Measurements from ENCODE around the gene NCKAP1.

Gene NCKAP1

GRCh38 chr2:182949052-182949451 lies 89.2 kb downstream of the NCKAP1 start:
- Histone ChIP-seq H3K27me3 (ENCODE audit: insufficient read depth, poor library complexity, severe bottlenecking) (no peaks in the 10 kb centered on the region), H3K36me3 (ENCODE audit: low read depth) (peaks cover 81% of the 10 kb centered on the region), H3K4me3 (ENCODE audit: severe bottlenecking) (no peak overlapping the region), H3K27ac (ENCODE audit: poor library complexity, severe bottlenecking) (no peak overlapping the region), H3K9me3 (ENCODE audit: severe bottlenecking) (no peaks in the 10 kb centered on the region), H3K4me1 (ENCODE audit: insufficient read depth, poor library complexity, severe bottlenecking) (peaks cover 9% of the 10 kb centered on the region)
- DNase-seq (ENCODE audit: low spot score): no peak
- no peak for ATAC-seq (ENCODE audit: low read depth)
- no peak for TF ChIP-seq CTCF (IDR thresholded peaks at IDR 0.05; ENCODE audit: poor library complexity, severe bottlenecking)

- ATAC-seq (ENCODE audit: low read depth) (no peak), DNase-seq (ENCODE audit: low spot score) (no peak)
- H3K36me3 ChIP-seq (ENCODE audit: low read depth): peaks cover 78% of the 10 kb centered on the region
- H3K9me3 ChIP-seq (ENCODE audit: severe bottlenecking): no peaks in the 10 kb centered on the region
- H3K27ac ChIP-seq (ENCODE audit: poor library complexity, severe bottlenecking): no peak overlapping the region
- H3K4me3 ChIP-seq (ENCODE audit: severe bottlenecking): no peak overlapping the region
- H3K4me1 ChIP-seq (ENCODE audit: insufficient read depth, poor library complexity, severe bottlenecking): peaks cover 4% of the 10 kb centered on the region
- no peaks in the 10 kb centered on the region for H3K27me3 ChIP-seq (ENCODE audit: insufficient read depth, poor library complexity, severe bottlenecking)
- no peak for TF ChIP-seq CTCF (IDR thresholded peaks at IDR 0.05; ENCODE audit: poor library complexity, severe bottlenecking)
These were observed 91.3 kb downstream of the NCKAP1 start for GRCh38 chr2:182946958-182947369.

- Histone ChIP-seq H3K4me1 (ENCODE audit: insufficient read depth, poor library complexity, severe bottlenecking) (no peaks in the 10 kb centered on the region), H3K9me3 (ENCODE audit: severe bottlenecking) (no peaks in the 10 kb centered on the region), H3K36me3 (ENCODE audit: low read depth) (peaks cover 77% of the 10 kb centered on the region), H3K27me3 (ENCODE audit: insufficient read depth, poor library complexity, severe bottlenecking) (no peaks in the 10 kb centered on the region), H3K27ac (ENCODE audit: poor library complexity, severe bottlenecking) (no peak overlapping the region), H3K4me3 (ENCODE audit: severe bottlenecking) (no peak overlapping the region)
- TF ChIP-seq CTCF (IDR thresholded peaks at IDR 0.05; ENCODE audit: poor library complexity, severe bottlenecking): no peak
- ATAC-seq (ENCODE audit: low read depth) (no peak), DNase-seq (ENCODE audit: low spot score) (no peak)
These were observed 94.9 kb downstream of the NCKAP1 start for GRCh38 chr2:182943339-182943738.

GRCh38 chr2:182942756-182943155 lies 95.5 kb downstream of the NCKAP1 start:
- Histone ChIP-seq H3K9me3 (ENCODE audit: severe bottlenecking) (no peaks in the 10 kb centered on the region), H3K27ac (ENCODE audit: poor library complexity, severe bottlenecking) (no peak overlapping the region), H3K4me3 (ENCODE audit: severe bottlenecking) (no peak overlapping the region), H3K27me3 (ENCODE audit: insufficient read depth, poor library complexity, severe bottlenecking) (no peaks in the 10 kb centered on the region), H3K4me1 (ENCODE audit: insufficient read depth, poor library complexity, severe bottlenecking) (no peaks in the 10 kb centered on the region), H3K36me3 (ENCODE audit: low read depth) (peaks cover 71% of the 10 kb centered on the region)
- DNase-seq (ENCODE audit: low spot score): no peak
- no peak for ATAC-seq (ENCODE audit: low read depth)
- no peak for TF ChIP-seq CTCF (IDR thresholded peaks at IDR 0.05; ENCODE audit: poor library complexity, severe bottlenecking)

- H3K36me3 ChIP-seq (ENCODE audit: low read depth): peaks cover 69% of the 10 kb centered on the region
These were observed 96.3 kb downstream of the NCKAP1 start for GRCh38 chr2:182941919-182942318.

More at GRCh38 chr2:182941919-182942318, 96.3 kb downstream of the NCKAP1 start:
- no peaks in the 10 kb centered on the region for H3K9me3 ChIP-seq (ENCODE audit: severe bottlenecking)
- H3K4me1 ChIP-seq (ENCODE audit: insufficient read depth, poor library complexity, severe bottlenecking): no peaks in the 10 kb centered on the region
- H3K4me3 ChIP-seq (ENCODE audit: severe bottlenecking): no peak overlapping the region
- H3K27me3 ChIP-seq (ENCODE audit: insufficient read depth, poor library complexity, severe bottlenecking): no peaks in the 10 kb centered on the region
- DNase-seq (ENCODE audit: low spot score) (no peak), ATAC-seq (ENCODE audit: low read depth) (no peak)
- no peak overlapping the region for H3K27ac ChIP-seq (ENCODE audit: poor library complexity, severe bottlenecking)
- no peak for TF ChIP-seq CTCF (IDR thresholded peaks at IDR 0.05; ENCODE audit: poor library complexity, severe bottlenecking)

All from RWPE2 (cell line).